ENCODE data around the gene CPA4. TPM values are rescaled to one million over a fixed set of nuclear protein-coding genes. Genes with fewer than 3 reads are reported as not detected.

The CPA4 gene
- total and polyA plus RNA-seq, 2 experiments from 2014 or later = 8.6 to 10.4 TPM

DNA sequence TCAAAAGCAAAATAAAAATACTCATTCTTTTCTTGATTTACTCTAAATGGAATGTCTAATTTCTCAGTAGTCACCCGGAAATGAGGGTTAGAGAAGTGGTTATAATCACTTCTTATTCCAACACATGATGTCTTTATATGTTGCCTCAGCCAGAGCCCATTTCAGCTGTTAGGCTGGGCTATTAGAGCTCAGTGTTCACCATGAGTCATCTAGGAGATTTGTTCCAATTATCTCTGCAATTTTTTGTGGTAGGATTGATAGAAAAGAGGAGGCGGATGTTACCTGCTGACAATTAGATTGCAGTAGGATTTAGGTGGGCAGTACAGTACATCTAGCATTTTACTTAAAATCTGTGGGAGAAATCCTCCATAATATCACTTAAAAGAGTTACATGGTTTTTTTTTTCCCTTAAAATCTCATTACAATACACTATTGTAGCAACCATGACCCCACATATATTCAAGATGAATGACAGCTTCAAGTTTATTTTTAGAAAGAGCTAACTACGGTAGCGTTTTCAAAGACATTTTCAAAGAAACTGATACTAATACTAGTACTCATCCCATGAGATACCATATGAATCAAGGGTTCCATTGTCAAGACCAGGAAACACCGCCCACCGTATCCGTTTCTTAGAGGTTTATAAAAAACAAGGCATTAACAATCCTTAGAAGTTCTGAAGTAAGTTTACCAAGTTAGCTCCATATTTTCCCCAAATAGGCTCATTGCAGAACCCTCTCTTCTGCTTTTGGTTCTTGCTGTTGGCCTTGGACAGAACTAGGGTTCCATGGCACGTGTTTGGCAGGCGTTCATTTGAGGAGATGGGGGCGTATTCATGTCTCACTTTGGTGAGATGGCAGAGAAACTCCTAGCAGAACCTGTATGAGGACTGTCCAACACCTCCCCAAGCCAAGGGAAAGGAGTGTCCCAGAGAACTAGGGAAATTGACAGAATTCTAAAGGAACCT lies 15.9 kb upstream of the CPA4 start:
- peaks cover 31% of the 10 kb centered on the region for H3F3A ChIP-seq (ENCODE audit: insufficient read depth)
- no peak overlapping the region for H2AFZ ChIP-seq
- no peaks in the 10 kb centered on the region for H3K9me2 ChIP-seq (ENCODE audit: insufficient read depth)
- no peaks in the 10 kb centered on the region for H3K79me2 ChIP-seq (ENCODE audit: insufficient read depth)
- no peak overlapping the region for H3K9ac ChIP-seq
- TF ChIP-seq EZH2phosphoT487 (IDR thresholded peaks at IDR 0.05; ENCODE audit: insufficient read depth, low read depth) = no peak
- TF ChIP-seq EZH2 (IDR thresholded peaks at IDR 0.05; ENCODE audit: insufficient read depth, poor library complexity, severe bottlenecking) = no peak
- in situ Hi-C loops (cut with MboI) = no loop called here
- H3K4me1 ChIP-seq (ENCODE audit: insufficient read depth) = peaks cover 55% of the 10 kb centered on the region
- WGBS, 2 experiments (ENCODE audit: low coverage in 1 of 2, low lambda C conversion rate in 2 of 2, missing lambda C conversion rate in 2 of 2) = 43 to 50% methylated on average over 10 of the region's 10 CpGs
- H3K27me3 ChIP-seq (replicated peaks; ENCODE audit: insufficient read depth) = 0 out of 2 replicates have a peak, but pooled peaks cover 6% of the 10 kb centered on the region
- no peaks in the 10 kb centered on the region for H3K36me3 ChIP-seq (ENCODE audit: low read depth)
- peak overlapping the region; percentile 18 for H3K4me2 ChIP-seq (ENCODE audit: unreplicated experiment)
- no peak overlapping the region for H3K4me3 ChIP-seq
- no peak overlapping the region for H3K27ac ChIP-seq
- DNase-seq = peak; percentile 83
- H3K9me3 ChIP-seq (ENCODE audit: low read depth) = no peaks in the 10 kb centered on the region
- no peaks in the 10 kb centered on the region for H4K20me1 ChIP-seq (ENCODE audit: insufficient read depth)

DNA sequence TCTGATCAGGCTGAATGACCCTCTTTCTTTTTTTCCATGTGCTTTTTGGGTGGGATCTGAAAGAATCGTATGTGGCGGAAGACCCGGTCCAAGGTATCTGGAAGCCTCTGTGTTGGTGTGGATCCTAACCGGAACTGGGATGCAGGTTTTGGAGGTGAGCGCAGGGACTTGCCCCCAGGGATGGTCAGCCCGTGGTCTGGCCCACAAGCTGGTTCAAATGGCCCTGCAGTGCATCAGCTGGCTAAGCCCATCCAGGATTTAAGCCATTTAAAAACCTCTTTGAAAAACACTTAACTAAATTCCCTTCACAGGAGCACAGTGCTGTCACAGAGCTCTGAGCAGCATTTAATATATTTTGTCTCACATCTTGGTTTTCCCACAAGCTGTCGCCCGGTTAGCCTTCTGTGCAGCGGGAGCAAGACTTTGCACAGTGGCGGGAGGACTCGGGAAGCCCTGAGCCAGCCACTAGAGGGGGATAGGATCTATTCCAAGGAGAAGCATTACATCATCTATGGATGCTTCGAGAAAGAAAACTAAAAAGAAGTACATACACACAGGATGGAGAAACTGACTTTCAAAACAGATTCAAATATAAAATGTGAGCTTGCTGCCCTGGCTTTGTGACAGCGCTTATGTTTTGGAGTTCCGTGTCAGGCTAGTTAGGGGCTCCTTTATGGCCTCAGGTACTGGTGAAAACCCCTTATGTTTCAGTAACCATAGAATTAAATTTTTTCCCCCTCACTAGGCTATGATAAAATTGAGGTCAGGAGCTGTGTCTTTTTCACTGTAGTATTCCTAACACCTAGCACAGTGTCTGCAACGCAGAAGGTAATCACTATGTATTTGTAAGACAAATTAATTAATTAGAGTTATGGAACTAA lies 15.0 kb upstream of the CPA4 start:
- 42 to 43% methylated on average over 15 of the region's 15 CpGs for WGBS, 2 experiments (ENCODE audit: low coverage in 1 of 2, low lambda C conversion rate in 2 of 2, missing lambda C conversion rate in 2 of 2)
- Histone ChIP-seq H3K9me3 (ENCODE audit: low read depth) (no peaks in the 10 kb centered on the region), H3K4me3 (no peak overlapping the region), H2AFZ (no peak overlapping the region), H3K4me1 (ENCODE audit: insufficient read depth) (peaks cover 51% of the 10 kb centered on the region), H3K9me2 (ENCODE audit: insufficient read depth) (no peaks in the 10 kb centered on the region), H3K9ac (no peak overlapping the region), H3K27me3 (replicated peaks; ENCODE audit: insufficient read depth) (no peaks in the 10 kb centered on the region), H3K27ac (0 out of 2 replicates have a peak overlapping the region, but pooled peaks have one; percentile 2), H3K79me2 (ENCODE audit: insufficient read depth) (no peaks in the 10 kb centered on the region), H4K20me1 (ENCODE audit: insufficient read depth) (no peaks in the 10 kb centered on the region), H3F3A (ENCODE audit: insufficient read depth) (peaks cover 31% of the 10 kb centered on the region), H3K4me2 (ENCODE audit: unreplicated experiment) (no peak overlapping the region), H3K36me3 (ENCODE audit: low read depth) (no peaks in the 10 kb centered on the region)
- peak; percentile 77 for DNase-seq
- in situ Hi-C loops (cut with MboI) = no loop called here
- TF ChIP-seq EZH2phosphoT487 (IDR thresholded peaks at IDR 0.05; ENCODE audit: insufficient read depth, low read depth) (no peak), EZH2 (IDR thresholded peaks at IDR 0.05; ENCODE audit: insufficient read depth, poor library complexity, severe bottlenecking) (no peak)

GRCh38 chr7:130278860-130279259 lies 14.1 kb upstream of the CPA4 start:
- Histone ChIP-seq H3K9me2 (ENCODE audit: insufficient read depth) (no peaks in the 10 kb centered on the region), H4K20me1 (ENCODE audit: insufficient read depth) (no peaks in the 10 kb centered on the region), H3K9ac (no peak overlapping the region), H3K9me3 (ENCODE audit: low read depth) (no peaks in the 10 kb centered on the region), H3K4me2 (ENCODE audit: unreplicated experiment) (peak overlapping the region; percentile 16), H3K4me3 (no peak overlapping the region), H3F3A (ENCODE audit: insufficient read depth) (peaks cover 31% of the 10 kb centered on the region), H2AFZ (no peak overlapping the region), H3K27ac (0 out of 2 replicates have a peak overlapping the region, but pooled peaks have one; percentile 2), H3K36me3 (ENCODE audit: low read depth) (no peaks in the 10 kb centered on the region), H3K79me2 (ENCODE audit: insufficient read depth) (no peaks in the 10 kb centered on the region), H3K27me3 (replicated peaks; ENCODE audit: insufficient read depth) (no peaks in the 10 kb centered on the region), H3K4me1 (ENCODE audit: insufficient read depth) (peaks cover 43% of the 10 kb centered on the region)
- no peak for TF ChIP-seq EZH2phosphoT487 (IDR thresholded peaks at IDR 0.05; ENCODE audit: insufficient read depth, low read depth)
- TF ChIP-seq EZH2 (IDR thresholded peaks at IDR 0.05; ENCODE audit: insufficient read depth, poor library complexity, severe bottlenecking) = no peak
- in situ Hi-C loops (cut with MboI) = no loop called here
- peak; percentile 78 for DNase-seq

- Histone ChIP-seq H3K27me3 (replicated peaks; ENCODE audit: insufficient read depth) (no peaks in the 10 kb centered on the region), H3K9me2 (ENCODE audit: insufficient read depth) (no peaks in the 10 kb centered on the region), H3K4me3 (no peak overlapping the region), H3K79me2 (ENCODE audit: insufficient read depth) (no peaks in the 10 kb centered on the region), H3K4me2 (ENCODE audit: unreplicated experiment) (peak overlapping the region; percentile 5), H3K9ac (no peak overlapping the region), H3K4me1 (ENCODE audit: insufficient read depth) (peaks cover 41% of the 10 kb centered on the region), H4K20me1 (ENCODE audit: insufficient read depth) (no peaks in the 10 kb centered on the region), H3K27ac (0 out of 2 replicates have a peak overlapping the region, but pooled peaks have one; percentile 2), H3K9me3 (ENCODE audit: low read depth) (no peaks in the 10 kb centered on the region), H3F3A (ENCODE audit: insufficient read depth) (peaks cover 31% of the 10 kb centered on the region), H3K36me3 (ENCODE audit: low read depth) (no peaks in the 10 kb centered on the region), H2AFZ (no peak overlapping the region)
- in situ Hi-C loops (cut with MboI) = no loop called here
- peak; percentile 66 for DNase-seq
- TF ChIP-seq EZH2phosphoT487 (IDR thresholded peaks at IDR 0.05; ENCODE audit: insufficient read depth, low read depth) = no peak
- TF ChIP-seq EZH2 (IDR thresholded peaks at IDR 0.05; ENCODE audit: insufficient read depth, poor library complexity, severe bottlenecking) = no peak
- WGBS, 2 experiments (ENCODE audit: low coverage in 1 of 2, low lambda C conversion rate in 2 of 2, missing lambda C conversion rate in 2 of 2) = 43 to 48% methylated on average over 2 of the region's 2 CpGs
Observed at GRCh38 chr7:130279286-130279685, 13.7 kb upstream of the CPA4 start.
